ENCODE measurements around the gene CCDC158. TPM values are rescaled to one million over a fixed set of nuclear protein-coding genes. Genes with fewer than 3 reads are reported as not detected.

CCDC158 gene
- total and polyA plus RNA-seq, 2 donors (not counting 3 experiments of a cell fraction or from before 2014, with no cell fraction given), result not detected

GRCh38 chr4:76326515-76326914, 94.4 kb downstream of the CCDC158 start:
- no peak overlapping the region for H2AFZ ChIP-seq (ENCODE audit: low read depth, low read length)
- no peaks in the 10 kb centered on the region for H3K9me1 ChIP-seq (replicated peaks; ENCODE audit: control insufficient read depth, extremely low read depth, insufficient read depth, low read length)
- ChIA-PET CTCF (interaction anchor here (0.6 to 0.8 kb wide), 3 partner anchors 19 to 146 kb away, joined by 3 to 4 read pairs (median 3); no protein-coding TSS in a partner anchor), POLR2A (no interaction called here)
- peaks cover 2% of the 10 kb centered on the region in 2 experiments for H3K27me3 ChIP-seq (ENCODE audit: control insufficient read depth in 2 of 2, insufficient read depth in 2 of 2, low read length in 2 of 2)
- FAIRE-seq, result no peak
- dilution Hi-C loops (cut with MboI; ENCODE audit: extremely low pct_ligation_motif_present, low sequenced_read_pairs) (no loop called here), intact Hi-C loops (cut with micrococcal nuclease) (no loop called here)
- H3K4me3 ChIP-seq (replicated peaks in 1 of 3; ENCODE audit: insufficient read depth in 1 of 3, low read depth in 1 of 3, low read length in 3 of 3), result no peak overlapping the region
- no peaks in the 10 kb centered on the region for H3K79me2 ChIP-seq (ENCODE audit: control insufficient read depth, insufficient read depth, low read length)
- no peak overlapping the region for H3K9ac ChIP-seq (replicated peaks; ENCODE audit: extremely low read depth, insufficient read depth, low read length)
- DNase-seq (ENCODE audit: low read depth, low spot score), result no peak
- no peak overlapping the region for H3K4me2 ChIP-seq (ENCODE audit: insufficient read depth, low read length)
- H4K20me1 ChIP-seq (replicated peaks; ENCODE audit: control insufficient read depth, extremely low read depth, insufficient read depth, low read length), result no peaks in the 10 kb centered on the region
- no peak overlapping the region for H3K27ac ChIP-seq (ENCODE audit: insufficient read depth, low read depth, low read length)
- no TSS peak for BruUV-seq (replicated peaks)
- H3K36me3 ChIP-seq (ENCODE audit: control insufficient read depth in 2 of 2, extremely low read depth in 1 of 2, insufficient read depth in 2 of 2, low read length in 2 of 2), result no peaks in the 10 kb centered on the region
- no peaks in the 10 kb centered on the region for H3K4me1 ChIP-seq (ENCODE audit: control insufficient read depth, extremely low read depth, insufficient read depth, low read length)
- TF ChIP-seq EZH2 (IDR thresholded peaks at IDR 0.05; ENCODE audit: borderline replicate concordance, low read depth, low read length, severe bottlenecking), result no peak
- TF ChIP-seq MYC (IDR thresholded peaks at IDR 0.05; ENCODE audit: low read depth, low read length), result no peak
- no peak for TF ChIP-seq POLR2A (IDR thresholded peaks at IDR 0.05; ENCODE audit: low read depth, low read length)
- no peak for TF ChIP-seq POLR2AphosphoS5 (IDR thresholded peaks at IDR 0.05; ENCODE audit: insufficient read depth, low read depth, low read length)
- no peak for TF ChIP-seq FOS (IDR thresholded peaks at IDR 0.05; ENCODE audit: borderline replicate concordance, insufficient read depth, low read length)
- TF ChIP-seq GATA2 (IDR thresholded peaks at IDR 0.05; ENCODE audit: insufficient read depth, insufficient read length, low read depth, low read length), result no peak
- no peak for TF ChIP-seq JUN (IDR thresholded peaks at IDR 0.05; ENCODE audit: borderline replicate concordance, insufficient read depth, insufficient read length, low read depth)
- no peak for TF ChIP-seq CTCF (IDR thresholded peaks at IDR 0.05; ENCODE audit: extremely low read depth in 1 of 2, insufficient read depth in 1 of 2, low read depth in 1 of 2, low read length in 2 of 2)
- TF ChIP-seq MAX (IDR thresholded peaks at IDR 0.05; ENCODE audit: insufficient read depth, insufficient read length), result no peak
- H3K9me3 ChIP-seq (replicated peaks; ENCODE audit: control insufficient read depth, insufficient read depth, low read length), result no peaks in the 10 kb centered on the region

Measured in endothelial cell of umbilical vein (primary cell).